B cell (primary cell): ENCODE measurements around the gene FTSJ3. TPM values are rescaled to one million over a fixed set of nuclear protein-coding genes. Genes with fewer than 3 reads are reported as not detected.

ENCODE experiments used
- ATAC-seq: fragments of 200-7000 bp; cut with Tn5 transposase; one replicate; pipeline ENCODE4 v1.10.0; 2021; ENCODE audit warnings: low read depth, mild to moderate bottlenecking, moderate number of reproducible peaks, moderate library complexity
- CTCF ChIA-PET: fragments of 350-600 bp; sonication (Branson Sonifier 250); formaldehyde crosslinking; loops from one replicate; lab custom pipeline; 2021; ENCODE audit warnings: antibody characterized with exemption, inconsistent platforms; lab: Charles Lee
- POLR2A ChIA-PET: fragments of 350-600 bp; sonication (Branson Sonifier 250); formaldehyde crosslinking; loops from one replicate; lab custom pipeline; 2021; ENCODE audit warnings: antibody characterized with exemption; lab: Charles Lee
- DNase-seq: peaks from one replicate; pipeline ENCODE4 v3.0.0; 2013
- H2AFZ ChIP-seq: 2 replicates; pipeline ENCODE4 v1.6.1; 2012; ENCODE audit warnings: mild to moderate bottlenecking, low read depth, low read length; ENCODE audit not compliant: insufficient read depth, poor library complexity, severe bottlenecking
- H3K27ac ChIP-seq, 2 donors: 1 replicate in 1 of 2; 2 replicates in 1 of 2; pipeline ENCODE4 v1.5.1; 2012 to 2013; ENCODE audit warnings: low read length in 2 of 2, mild to moderate bottlenecking in 2 of 2, moderate library complexity in 1 of 2
- H3K27me3 ChIP-seq, 4 experiments: fragments of 200-600 bp in 1 of 4; sonication (generic) in 1 of 4; replicated peaks in 1 of 4; 1 replicate in 2 of 4; 2 replicates in 2 of 4; pipeline versions ENCODE4 v1.6.1 to v1.7.0; 2013 to 2016; ENCODE audit warnings: low read length in 3 of 4, mild to moderate bottlenecking in 2 of 4, mixed read lengths in 1 of 4, moderate library complexity in 1 of 4; ENCODE audit not compliant: insufficient read depth in 4 of 4, control insufficient read depth in 3 of 4; ENCODE audit errors: control extremely low read depth in 1 of 4
- H3K36me3 ChIP-seq, 2 experiments: replicated peaks in 1 of 2; 1 replicate in 1 of 2; 2 replicates in 1 of 2; pipeline versions ENCODE4 v1.6.1 to v1.7.1; 2013; ENCODE audit warnings: low read length in 1 of 2; ENCODE audit not compliant: insufficient read depth in 2 of 2, control insufficient read depth in 1 of 2; ENCODE audit errors: control extremely low read depth in 1 of 2, extremely low read depth in 1 of 2
- H3K4me1 ChIP-seq, 2 donors: fragments of 200-600 bp in 1 of 2; sonication (generic) in 1 of 2; 1 replicate in 1 of 2; 2 replicates in 1 of 2; pipeline versions ENCODE4 v1.5.1 to v1.6.1; 2013 to 2017; ENCODE audit warnings: low read length in 2 of 2; ENCODE audit not compliant: control insufficient read depth in 2 of 2, insufficient read depth in 2 of 2
- H3K4me2 ChIP-seq: replicated peaks from 2 replicates; pipeline ENCODE3; 2012; ENCODE audit warnings: mild to moderate bottlenecking, low read depth, low read length; ENCODE audit not compliant: poor library complexity, severe bottlenecking
- H3K4me3 ChIP-seq, 5 experiments: fragments of 200-600 bp in 1 of 5; sonication (generic) in 1 of 5; 1 replicate in 3 of 5; 2 replicates in 2 of 5; pipeline versions ENCODE4 v1.5.1 to v1.7.0; 2011 to 2016; ENCODE audit warnings: low read length in 4 of 5, mild to moderate bottlenecking in 4 of 5, low read depth in 2 of 5, control low read depth in 1 of 5, moderate library complexity in 1 of 5; ENCODE audit not compliant: insufficient read depth in 1 of 5; ENCODE audit errors: control extremely low read depth in 1 of 5, extremely low read depth in 1 of 5
- H3K79me2 ChIP-seq: fragments of 200-600 bp; sonication (generic); one replicate; pipeline ENCODE4 v1.6.0; 2016; ENCODE audit warnings: low read length; ENCODE audit not compliant: control insufficient read depth, insufficient read depth
- H3K9ac ChIP-seq: fragments of 200-600 bp; sonication (generic); 2 replicates; pipeline ENCODE4 v1.6.1; 2017; ENCODE audit warnings: mild to moderate bottlenecking, low read length, moderate library complexity
- H3K9me3 ChIP-seq, 3 donors: one replicate each; pipeline versions ENCODE4 v1.6.1 to v1.7.1; 2013; ENCODE audit warnings: low read length in 2 of 3; ENCODE audit not compliant: control insufficient read depth in 2 of 3, insufficient read depth in 1 of 3; ENCODE audit errors: control extremely low read depth in 1 of 3
- H4K20me1 ChIP-seq: 2 replicates; pipeline ENCODE4 v1.6.0; 2012; ENCODE audit warnings: mild to moderate bottlenecking, low read length; ENCODE audit not compliant: insufficient read depth, control insufficient read depth, poor library complexity, severe bottlenecking
- H3K27ac Mint-ChIP-seq: one replicate; pipeline ENCODE4 v1.8.0; 2021; ENCODE audit warnings: mixed read lengths
- H3K27me3 Mint-ChIP-seq: one replicate; pipeline ENCODE4 v1.8.0; 2021; ENCODE audit warnings: mixed read lengths
- H3K4me1 Mint-ChIP-seq: one replicate; pipeline ENCODE4 v1.8.0; 2021; ENCODE audit warnings: mixed read lengths
- H3K4me3 Mint-ChIP-seq: one replicate; pipeline ENCODE4 v1.8.0; 2021; ENCODE audit warnings: mixed read lengths
- H3K9me3 Mint-ChIP-seq: one replicate; pipeline ENCODE4 v1.8.0; 2022; ENCODE audit warnings: mixed read lengths; ENCODE audit not compliant: insufficient read depth
- CTCF ChIP-seq: fragments of 200-600 bp; IDR thresholded peaks from one replicate; pipeline ENCODE4 v1.8.0; 2022; ENCODE audit warnings: antibody characterized with exemption, mild to moderate bottlenecking
- EZH2 ChIP-seq: IDR thresholded peaks from 2 replicates; pipeline ENCODE4 v1.6.1; 2012; ENCODE audit warnings: borderline replicate concordance, low read depth, mild to moderate bottlenecking, moderate library complexity, low read length; ENCODE audit not compliant: insufficient read depth, poor library complexity, severe bottlenecking
- WGBS: methylation state at CpG from one replicate; pipeline ENCODE4 v1.1.5; 2013; ENCODE audit warnings: missing lambda C conversion rate; ENCODE audit not compliant: insufficient coverage; 5-methylcytosine and 5-hydroxymethylcytosine counted together
- intact Hi-C: fragments of 100-400 bp; cut with micrococcal nuclease; formaldehyde crosslinking; loops from one replicate; pipeline ENCODE4 v1.10.0; 2022
- polyA plus RNA-seq: library from polyadenylated mRNA; depleted of rRNA; stranded (reverse); fragments of >200 nt; gene quantifications from 2 replicates; pipeline ENCODE4 v1.2.3, GENCODE V29; 2012
- total RNA-seq, 2 donors: library from RNA; stranded (reverse); fragments of 120-200 nt in 1 of 2; gene quantifications; 1 replicate in 1 of 2; 2 replicates in 1 of 2; pipeline versions ENCODE4 v1.2.3 to v1.2.4, GENCODE V29; 2013 to 2022

FTSJ3 gene
- total and polyA plus RNA-seq, 2 donors (not counting 1 experiment from before 2014, with no cell fraction given) = 26.5 to 75.9 TPM

- ChIA-PET POLR2A (interaction anchor here (0.5 to 0.9 kb wide), 3 partner anchors 8 to 64 kb away, joined by 4 to 9 read pairs (median 8); partner anchors contain the start of genes CCDC47 and DDX42), CTCF (interaction anchor here (0.6 to 2.2 kb wide), 5 partner anchors 9 to 71 kb away, joined by 3 to 15 read pairs (median 4); no protein-coding TSS in a partner anchor)
- intact Hi-C loops = loop anchor here (5.0 kb wide), 1 partner anchor 411 kb away; no protein-coding TSS in a partner anchor
- Histone ChIP-seq H3K79me2 (peaks cover 69% of the 10 kb centered on the region), H3K36me3 (peaks cover 2 to 46% of the 10 kb centered on the region in 2 experiments), H3K27ac (peak overlapping the region; percentile 6 to 45), H3K4me1 (peaks cover 39 to 51% of the 10 kb centered on the region in 2 donors), H4K20me1 (peaks cover 72% of the 10 kb centered on the region), H3K4me2 (peak overlapping the region; percentile 62), H3K4me3 (no peak overlapping the region), H3K27me3 (no peaks in the 10 kb centered on the region), H3K9ac (no peak overlapping the region), H3K9me3 (no peaks in the 10 kb centered on the region), H2AFZ (no peak overlapping the region)
- H3K27ac Mint-ChIP-seq = peak overlapping the region; percentile 59
- 100% methylated on average over 2 of the region's 5 CpGs for WGBS
- ATAC-seq (no peak), DNase-seq (no peak)
- no peak overlapping the region for H3K4me3 Mint-ChIP-seq
- H3K4me1 Mint-ChIP-seq = peaks cover 47% of the 10 kb centered on the region
- no peak for TF ChIP-seq CTCF
- TF ChIP-seq EZH2 = no peak
- H3K27me3 Mint-ChIP-seq = no peaks in the 10 kb centered on the region
- no peaks in the 10 kb centered on the region for H3K9me3 Mint-ChIP-seq
Observed at GRCh38 chr17:63837962-63838600, 10.6 kb upstream of the FTSJ3 start.

GRCh38 chr17:63837480-63837879 lies 10.0 kb upstream of the FTSJ3 start:
- CTCF ChIA-PET = interaction anchor here (0.6 to 2.2 kb wide), 3 partner anchors 9 to 27 kb away, joined by 3 to 15 read pairs (median 9); no protein-coding TSS in a partner anchor
- DNase-seq = no peak

More at GRCh38 chr17:63837480-63837879, 10.0 kb upstream of the FTSJ3 start:
- Histone ChIP-seq H3K27ac (no peak overlapping the region), H2AFZ (no peak overlapping the region), H3K4me1 (peaks cover 39 to 51% of the 10 kb centered on the region in 2 donors), H3K4me2 (no peak overlapping the region), H3K36me3 (peaks cover 2 to 52% of the 10 kb centered on the region in 2 experiments), H3K27me3 (no peaks in the 10 kb centered on the region), H4K20me1 (peaks cover 72% of the 10 kb centered on the region), H3K9me3 (no peaks in the 10 kb centered on the region), H3K4me3 (no peak overlapping the region), H3K79me2 (peaks cover 67% of the 10 kb centered on the region), H3K9ac (no peak overlapping the region)
- POLR2A ChIA-PET = interaction anchor here (0.5 kb wide), 1 partner anchor 15 kb away, joined by 9 read pairs; no protein-coding TSS in a partner anchor
- 93% methylated on average over 12 of the region's 12 CpGs for WGBS
- Mint-ChIP-seq H3K9me3 (no peaks in the 10 kb centered on the region), H3K27ac (no peak overlapping the region), H3K4me3 (no peak overlapping the region), H3K27me3 (no peaks in the 10 kb centered on the region), H3K4me1 (peaks cover 47% of the 10 kb centered on the region)
- ATAC-seq = no peak
- intact Hi-C loops = loop anchor here (5.0 kb wide), 1 partner anchor 410 kb away; no protein-coding TSS in a partner anchor
- TF ChIP-seq EZH2 = no peak
